GM12872 (cell line): ENCODE measurements around the gene CEACAM1.

Experiments
- CTCF ChIP-seq: IDR thresholded peaks from 3 replicates; pipeline ENCODE4 v1.5.1; 2011; ENCODE audit warnings: low read depth, mild to moderate bottlenecking, low read length, moderate library complexity; ENCODE audit not compliant: insufficient read depth

CEACAM1 gene

DNA sequence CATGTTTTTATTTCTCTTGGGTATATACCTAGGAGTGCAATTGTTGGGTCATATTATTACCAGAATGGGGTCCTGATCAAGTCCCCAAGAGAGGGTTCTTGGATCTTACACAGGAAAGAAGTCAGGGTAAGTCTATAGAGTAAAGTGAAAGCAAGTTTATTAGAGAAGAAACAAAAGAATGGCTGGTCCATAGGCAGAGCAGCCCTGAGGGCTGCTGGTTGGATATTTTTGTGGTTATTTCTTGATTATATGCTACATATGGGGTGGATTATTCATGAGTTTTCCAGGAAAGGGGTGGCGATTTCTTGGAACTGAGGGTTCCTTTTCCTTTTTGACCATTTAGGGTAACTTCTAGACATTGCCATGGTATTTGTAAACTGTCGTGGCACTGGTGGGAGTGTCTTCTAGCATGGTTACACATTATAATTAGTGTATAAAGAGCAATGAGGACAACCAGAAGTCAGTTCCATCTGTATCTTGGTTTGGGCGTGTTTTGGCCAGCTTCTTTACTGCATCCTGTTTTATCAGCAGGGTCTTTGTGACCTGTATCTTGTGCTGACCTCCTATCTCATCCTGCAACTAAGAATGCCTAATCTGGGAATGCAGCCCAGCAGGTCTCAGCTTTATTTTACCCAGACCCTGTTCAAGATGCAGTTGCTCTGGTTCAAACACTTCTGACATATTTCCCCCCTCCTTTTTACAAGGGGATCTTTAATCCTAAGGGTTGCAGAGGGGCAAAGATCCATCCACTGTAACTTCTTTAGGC lies 41.1 kb downstream of the CEACAM1 start:
- no peak for TF ChIP-seq CTCF

DNA sequence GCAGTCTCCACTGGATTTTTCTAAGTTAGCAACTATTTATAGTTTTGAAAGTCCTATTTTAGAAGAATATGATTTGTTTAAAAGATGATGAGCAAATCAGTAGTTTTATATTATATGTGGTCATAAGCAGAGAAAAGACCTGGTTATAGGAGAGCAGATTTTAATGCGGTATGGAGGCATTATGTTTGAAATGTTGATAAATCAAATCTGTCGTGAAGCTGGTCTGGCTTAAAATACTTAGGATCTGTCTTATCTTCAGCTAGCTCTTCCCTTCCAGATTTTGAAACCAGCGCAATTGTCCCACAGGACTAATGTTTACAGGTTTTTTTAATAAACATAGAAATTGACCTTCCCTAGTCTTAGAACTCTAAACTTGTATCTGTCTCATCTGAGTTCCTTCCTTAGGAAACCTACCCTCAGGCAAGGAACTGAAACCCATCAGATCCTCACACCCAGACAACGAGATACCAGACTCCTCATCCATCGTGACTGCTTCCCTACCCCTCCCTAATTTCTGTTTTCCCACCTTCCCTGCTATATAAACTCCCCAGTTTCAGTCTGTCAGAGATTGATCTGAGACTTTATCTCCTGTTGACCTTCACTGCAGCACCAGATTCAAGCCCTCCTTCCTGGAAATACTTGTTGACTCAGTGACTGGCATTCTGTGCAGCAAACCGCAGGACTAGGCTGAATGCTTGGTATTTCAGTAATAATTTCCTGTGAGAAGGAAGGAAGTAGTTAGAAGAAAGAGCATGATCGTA lies 47.8 kb downstream of the CEACAM1 start:
- TF ChIP-seq CTCF, result no peak

GRCh38 chr19:42479736-42480135 lies 48.5 kb downstream of the CEACAM1 start:
- TF ChIP-seq CTCF, result no peak

DNA sequence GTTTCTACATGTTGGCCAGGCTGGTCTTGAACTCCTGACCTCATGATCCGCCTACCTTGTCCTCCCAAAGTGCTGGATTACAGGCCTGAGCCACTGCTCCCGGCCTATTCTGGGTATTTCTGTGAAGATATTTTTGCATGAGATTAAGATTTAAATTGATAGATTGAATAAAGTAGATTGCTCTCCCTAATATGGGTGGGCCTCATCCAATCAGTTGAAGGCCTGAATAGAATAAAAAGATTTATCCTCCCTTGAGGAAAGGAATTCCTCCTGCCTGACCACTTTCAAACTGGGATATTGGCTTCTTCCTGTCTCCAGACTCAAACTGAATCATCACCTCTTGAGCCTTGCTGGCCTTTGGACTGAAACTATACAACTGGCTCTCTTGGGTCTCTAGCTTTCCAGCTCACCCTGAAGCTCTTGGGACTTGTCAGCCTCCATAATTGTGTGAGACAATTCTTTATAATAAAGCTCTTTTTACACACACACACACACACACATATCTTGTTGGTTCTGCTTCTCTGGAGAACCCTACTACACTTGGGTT lies 49.4 kb downstream of the CEACAM1 start:
- TF ChIP-seq CTCF, result no peak

- TF ChIP-seq CTCF, result no peak
These were observed 50.3 kb downstream of the CEACAM1 start for GRCh38 chr19:42477933-42478332.

DNA sequence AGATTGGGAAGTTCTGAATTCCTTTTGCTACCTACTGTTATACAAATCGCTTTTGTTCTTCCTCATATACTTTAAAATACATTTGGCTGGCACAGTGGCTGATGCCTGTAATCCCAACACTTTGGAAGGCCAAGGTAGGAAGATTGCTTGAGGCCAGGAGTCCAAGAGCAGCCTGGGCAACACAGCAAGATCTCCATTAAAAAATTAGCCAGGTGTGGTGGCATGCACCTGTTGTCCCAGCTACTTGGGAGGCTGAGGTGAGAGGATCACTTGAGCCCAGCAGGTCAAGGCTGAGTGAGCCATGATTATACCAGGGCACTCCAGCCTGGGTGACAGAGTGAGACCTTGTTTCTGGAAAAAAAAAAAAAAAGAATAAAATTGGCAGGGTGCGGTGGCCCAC lies 51.2 kb downstream of the CEACAM1 start:
- TF ChIP-seq CTCF, result no peak

DNA sequence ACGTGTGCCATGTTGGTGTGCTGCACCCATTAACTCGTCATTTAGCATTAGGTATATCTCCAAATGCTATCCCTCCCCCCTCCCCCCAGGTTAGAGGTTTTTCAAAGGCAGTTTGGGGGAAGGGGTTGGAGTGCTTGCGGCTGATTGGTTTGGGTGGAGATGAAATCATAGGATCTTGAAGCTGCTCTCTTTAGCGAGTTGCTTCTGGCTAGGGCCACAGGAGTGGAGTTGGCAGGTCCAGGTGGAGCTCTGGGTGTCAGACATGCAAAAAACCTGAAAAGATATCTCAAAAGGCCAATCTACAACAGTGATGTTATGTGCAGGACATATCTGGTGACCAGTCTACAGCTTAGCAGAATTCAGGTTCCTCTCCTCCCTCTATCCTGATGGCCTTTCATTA lies 52.9 kb downstream of the CEACAM1 start:
- TF ChIP-seq CTCF, result no peak
